COLO829 (cell line): ENCODE data around the gene NFYC.

Experiments
- DNase-seq: peaks from one replicate; pipeline ENCODE4 v3.0.0; 2012; ENCODE audit warnings: low spot score

The NFYC gene

DNA sequence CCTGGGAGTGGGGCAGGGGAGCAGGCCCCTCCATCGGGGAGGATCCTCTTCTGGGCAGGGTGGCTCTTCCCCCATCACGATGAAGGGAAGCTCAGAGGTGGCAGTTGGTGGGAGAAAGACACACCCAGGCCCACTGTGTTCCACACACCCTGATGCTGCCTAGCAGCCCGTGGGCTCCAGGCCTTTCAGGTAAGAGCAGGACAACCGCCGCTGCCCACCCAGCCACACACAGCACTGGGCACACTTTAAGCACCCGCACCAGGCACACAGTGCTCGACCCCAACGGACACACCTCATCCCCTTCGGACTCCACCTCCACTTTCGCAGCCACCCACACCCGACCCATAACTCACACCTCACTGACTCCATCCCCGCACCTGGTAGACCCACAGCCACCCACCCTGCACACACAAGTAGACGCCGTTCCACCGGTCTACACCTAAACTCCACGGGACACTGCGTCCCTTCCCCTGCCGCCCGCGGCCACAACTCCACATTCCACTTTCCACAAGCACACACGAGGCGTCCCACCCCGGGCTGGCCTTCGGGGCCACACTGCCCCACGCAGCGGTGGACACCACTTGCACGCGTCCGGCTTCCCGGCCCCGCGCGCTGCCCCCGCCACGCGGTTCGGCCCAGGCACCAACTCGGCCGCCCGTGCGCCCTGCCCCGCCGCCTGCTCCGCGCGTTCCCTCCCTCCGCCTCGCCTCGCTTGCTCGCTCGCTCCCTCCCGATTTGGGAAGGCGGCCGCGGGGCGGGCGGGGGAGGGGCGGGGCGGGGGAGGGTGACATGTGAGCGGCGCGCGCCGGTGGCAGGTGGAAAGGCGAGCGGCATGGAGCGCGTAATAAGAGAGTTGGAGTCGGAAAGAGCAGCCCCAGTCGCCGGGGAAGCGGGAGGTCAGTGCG lies 91.7 kb downstream of the NFYC start, which contains the start of gene KCNQ4:
Gene KCNQ4 (plus strand): TSS at position 787 of the 905 bp plus-strand sequence. CDS start 307 bp downstream, outside the sequence.
- no peak for DNase-seq

GRCh38 chr1:40784141-40784770 lies 92.8 kb downstream of the NFYC start:
- no peak for DNase-seq

DNA sequence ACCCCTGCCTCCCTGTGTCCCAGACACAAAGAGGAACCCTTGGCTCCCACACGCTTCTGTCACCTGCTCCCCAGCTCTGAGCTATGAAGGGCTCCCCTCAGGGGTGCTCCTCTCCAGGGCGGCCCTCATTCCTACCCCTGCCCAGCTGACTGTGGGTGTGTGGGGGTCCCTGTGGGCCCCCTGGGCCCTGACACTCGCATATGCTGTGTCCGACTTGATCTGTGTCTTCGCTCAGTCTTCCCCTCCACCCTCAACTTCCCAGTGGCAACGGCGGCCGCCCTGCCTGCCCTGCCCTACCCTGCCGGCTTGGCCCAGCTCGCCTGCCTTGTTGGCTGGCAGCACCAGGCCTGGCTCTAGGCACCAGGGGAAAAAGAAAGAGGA lies 93.3 kb downstream of the NFYC start:
- no peak for DNase-seq

DNA sequence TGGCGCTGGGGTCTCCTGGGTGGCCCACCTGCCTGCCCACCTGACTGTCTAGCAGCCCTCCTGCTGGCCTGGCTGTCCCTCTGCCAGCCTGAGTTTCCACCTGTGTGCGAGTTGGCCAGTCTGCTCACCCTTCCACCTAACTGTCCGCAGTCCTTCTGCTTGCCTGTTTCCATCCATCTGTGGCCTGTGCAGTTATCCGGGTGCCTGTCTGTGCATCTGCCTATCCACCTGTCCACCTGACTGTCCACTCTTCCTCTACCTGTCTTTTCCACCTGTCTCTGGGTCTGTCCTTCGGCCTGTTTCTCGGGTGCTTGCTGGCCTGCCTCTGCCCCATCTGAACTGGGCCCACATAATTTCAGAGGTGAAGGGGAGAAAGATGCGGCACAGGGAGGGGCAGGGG lies 93.9 kb downstream of the NFYC start:
- DNase-seq, result no peak

GRCh38 chr1:40786171-40786994 lies 94.9 kb downstream of the NFYC start:
- DNase-seq, result no peak

- DNase-seq, result no peak
Observed at GRCh38 chr1:40786995-40787705, 95.6 kb downstream of the NFYC start.

GRCh38 chr1:40787737-40788560 lies 96.4 kb downstream of the NFYC start:
- DNase-seq, result no peak

DNA sequence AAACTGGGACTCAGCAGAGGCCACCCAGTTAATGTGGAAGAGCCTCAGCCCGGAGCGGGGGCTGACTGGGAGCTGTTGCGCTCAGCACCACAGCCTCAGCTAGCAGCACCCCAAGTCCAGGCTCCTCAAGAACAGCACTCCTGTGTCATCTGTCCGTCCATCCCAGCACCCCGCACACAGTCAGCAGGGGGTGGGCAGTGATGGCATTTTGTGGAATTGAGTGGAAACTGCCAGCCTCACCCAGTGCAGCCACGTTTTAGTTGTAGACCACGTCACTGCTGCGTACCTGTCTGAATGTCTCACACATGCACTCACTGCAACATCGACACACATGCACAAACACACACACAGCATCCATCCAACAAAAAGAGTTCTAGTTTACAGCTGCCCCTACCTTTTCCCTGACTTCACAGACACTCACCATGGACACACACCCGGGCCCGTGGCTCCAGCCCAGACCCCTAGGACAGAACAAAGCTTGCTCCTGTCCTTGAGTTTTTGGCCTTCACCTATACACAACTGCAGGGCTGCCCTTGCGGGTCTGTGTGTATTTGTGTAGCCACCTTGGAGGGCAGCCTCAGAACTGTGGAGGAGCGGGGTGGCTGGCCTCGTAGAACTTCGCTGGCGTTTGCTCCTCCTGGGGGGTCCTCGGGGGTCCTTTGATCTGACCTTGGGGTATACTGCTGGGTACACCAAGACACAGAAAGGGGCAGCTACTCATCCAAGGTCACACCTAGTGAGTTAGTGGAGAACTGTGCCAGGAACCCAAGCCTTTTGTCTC lies 97.2 kb downstream of the NFYC start:
- DNase-seq, result no peak

DNA sequence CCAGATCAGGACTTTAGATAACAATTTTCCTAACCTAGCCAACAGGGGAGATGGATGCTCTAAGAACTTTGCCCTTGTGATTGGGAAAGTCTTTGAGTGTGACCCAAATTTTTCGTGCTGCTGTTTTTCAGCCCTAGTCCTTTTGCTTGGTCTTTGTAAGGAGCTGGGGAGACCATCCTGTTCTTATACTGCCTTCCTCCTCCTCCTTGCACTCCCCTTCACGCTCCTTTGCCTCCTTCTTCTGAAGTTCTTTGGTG lies 97.8 kb downstream of the NFYC start:
- no peak for DNase-seq

DNA sequence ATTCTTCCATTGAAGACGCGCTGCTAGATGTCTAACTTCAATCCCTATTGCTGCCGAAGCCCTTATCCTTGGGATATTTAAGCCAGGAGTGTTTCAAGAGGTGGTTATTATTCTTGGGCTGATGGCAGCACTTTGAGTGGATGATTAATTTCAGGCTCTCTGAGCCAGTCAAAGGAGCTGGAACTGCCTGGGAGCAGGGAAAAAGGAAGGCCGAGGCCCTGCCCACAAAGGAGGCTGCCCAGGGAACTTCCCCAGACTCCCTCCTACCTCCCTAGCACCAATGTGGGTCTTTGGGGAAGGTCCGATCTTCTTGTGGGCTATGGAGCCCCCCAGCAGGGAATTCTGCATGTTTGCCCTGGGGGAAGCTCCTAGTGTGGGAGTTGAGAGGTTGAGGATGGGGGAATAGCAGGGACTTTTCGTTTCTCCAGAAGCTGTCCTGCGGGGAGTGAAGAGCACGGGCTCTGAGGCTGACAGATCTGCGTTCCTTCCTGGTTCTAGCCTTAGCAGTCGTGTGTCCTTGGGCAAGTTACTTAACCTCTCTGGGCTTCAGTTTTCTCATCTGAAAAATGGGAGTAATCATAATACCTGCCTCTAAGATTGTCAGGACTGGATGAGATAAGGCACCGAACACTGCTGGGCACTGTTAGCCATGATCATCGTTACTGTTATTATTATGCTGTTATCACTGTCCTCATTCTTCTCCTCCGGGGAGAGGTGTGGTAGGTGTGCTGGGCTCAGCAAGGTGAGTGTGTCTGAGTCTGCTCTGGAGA lies 98.3 kb downstream of the NFYC start:
- no peak for DNase-seq

DNA sequence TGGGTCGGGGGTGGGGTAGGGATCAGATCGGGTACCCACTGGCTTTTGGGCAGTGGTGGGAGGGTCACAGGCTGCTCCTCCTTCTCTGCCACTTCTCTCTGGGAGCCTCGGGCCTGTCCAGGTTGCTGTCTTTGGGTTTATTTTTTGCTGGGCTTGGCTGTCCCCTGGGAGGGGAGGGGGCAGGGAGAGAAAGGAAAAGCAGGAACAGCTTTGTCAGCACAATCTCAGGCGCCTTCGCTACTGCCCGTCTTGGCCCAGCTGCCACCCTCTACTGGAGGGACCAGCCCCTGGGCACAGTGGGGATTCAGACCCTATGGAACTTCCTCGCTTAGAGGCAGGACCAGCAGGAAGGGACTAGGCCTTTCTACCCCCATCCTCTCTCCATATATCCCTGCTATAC lies 100.5 kb downstream of the NFYC start:
- DNase-seq, result no peak

- no peak for DNase-seq
Observed at GRCh38 chr1:40793617-40794016, 102.1 kb downstream of the NFYC start.

DNA sequence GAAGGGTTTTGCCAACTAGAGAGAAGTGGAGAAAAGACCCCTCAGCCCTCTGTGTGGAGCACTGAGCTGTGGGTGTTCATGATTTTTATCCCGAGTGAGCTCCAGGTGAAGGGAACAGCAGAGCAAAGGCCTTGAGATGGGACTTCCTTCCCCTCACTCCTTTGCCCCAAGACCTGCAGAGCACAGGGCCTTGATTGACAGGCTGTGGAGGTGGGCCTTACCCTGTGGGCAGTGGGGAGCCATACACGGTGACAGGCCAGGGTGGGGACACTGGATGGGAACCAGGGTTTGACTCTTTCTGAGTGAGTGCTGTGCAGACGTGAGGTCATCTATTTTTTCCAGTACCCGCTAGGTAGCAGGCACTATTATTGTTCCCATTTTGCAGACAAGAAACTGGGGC lies 102.5 kb downstream of the NFYC start:
- no peak for DNase-seq

DNA sequence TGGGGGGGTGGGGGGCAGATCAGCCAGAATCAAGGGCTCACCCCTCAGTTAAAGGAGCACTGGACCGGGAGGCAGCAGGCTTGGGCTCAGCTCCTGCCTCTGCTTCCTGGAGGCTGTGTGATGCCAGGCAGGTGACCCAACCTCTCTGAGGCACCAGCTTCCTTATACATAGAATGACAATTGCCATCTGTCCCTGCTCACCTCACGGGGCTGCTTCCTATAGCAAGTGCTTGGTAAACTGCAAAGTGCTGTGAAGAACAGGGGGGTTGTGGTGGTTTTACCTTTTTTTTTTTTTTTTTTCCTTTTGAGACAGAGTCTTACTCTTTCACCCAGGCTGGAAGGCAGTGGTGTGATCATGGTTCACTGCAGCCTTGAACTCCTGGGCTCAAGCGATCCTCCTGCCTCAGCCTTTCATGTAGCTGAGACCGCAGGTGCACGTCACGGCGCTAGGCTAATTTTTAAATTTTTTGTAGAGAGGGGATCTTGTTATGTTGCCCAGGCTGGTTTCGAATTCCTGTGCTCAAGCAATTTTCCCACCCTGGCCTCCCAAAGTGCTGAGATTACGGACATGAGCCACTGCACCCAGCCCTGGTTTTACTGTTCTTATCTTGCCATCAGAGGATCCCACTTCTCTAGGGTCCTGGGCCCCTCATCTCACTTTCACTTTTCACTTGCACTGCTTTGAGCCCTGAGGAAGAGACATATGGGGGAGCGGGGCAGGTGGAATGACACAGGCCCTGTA lies 103.6 kb downstream of the NFYC start:
- no peak for DNase-seq

- DNase-seq, result no peak
Observed at GRCh38 chr1:40795811-40796586, 104.5 kb downstream of the NFYC start.

- no peak for DNase-seq
Observed at GRCh38 chr1:40796939-40797667, 105.6 kb downstream of the NFYC start.

DNA sequence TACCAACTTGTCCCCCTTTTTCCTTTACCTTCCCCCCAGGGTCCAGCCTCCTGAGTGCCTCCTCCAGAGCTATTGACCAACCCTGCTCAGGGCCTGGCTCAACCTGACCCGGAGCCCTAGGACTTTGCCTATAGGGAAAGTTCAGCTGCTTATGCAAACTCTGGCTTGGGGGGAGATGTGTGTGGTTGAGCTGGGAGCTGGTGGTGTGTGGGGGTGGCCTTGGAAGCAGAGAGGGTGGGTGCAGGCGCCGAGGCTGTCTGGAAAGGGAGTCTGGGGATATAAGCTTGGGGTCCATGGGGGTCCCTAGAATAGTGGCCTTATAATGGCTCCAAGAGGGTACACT lies 106.1 kb downstream of the NFYC start:
- no peak for DNase-seq
